ACC112 (cell line): ENCODE data around the gene TBX15.
A peak's percentile ranks its signal among the peaks of the same experiment; 100 is the strongest.

ENCODE experiments used
- H2AFZ ChIP-seq: fragments of 200-600 bp; sonication (generic); one replicate; pipeline ENCODE4 v1.6.0; 2017; ENCODE audit warnings: antibody characterized with exemption, low read length; ENCODE audit not compliant: unreplicated experiment
- H3K27ac ChIP-seq: fragments of 200-600 bp; sonication (generic); 2 replicates; pipeline ENCODE4 v1.5.1; 2014; ENCODE audit warnings: low read depth, mild to moderate bottlenecking, antibody characterized with exemption, low read length, moderate library complexity
- H3K27me3 ChIP-seq: fragments of 200-600 bp; sonication (generic); 2 replicates; pipeline ENCODE4 v1.6.1; 2014; ENCODE audit warnings: mild to moderate bottlenecking, antibody characterized with exemption, low read length, moderate library complexity, mixed read lengths; ENCODE audit not compliant: insufficient read depth
- H3K36me3 ChIP-seq: fragments of 200-600 bp; sonication (generic); 2 replicates; pipeline ENCODE4 v1.6.1; 2016; ENCODE audit warnings: mild to moderate bottlenecking, antibody characterized with exemption, low read length, moderate library complexity, mixed read lengths; ENCODE audit not compliant: insufficient read depth
- H3K4me1 ChIP-seq: fragments of 200-600 bp; sonication (generic); one replicate; pipeline ENCODE4 v1.6.1; 2016; ENCODE audit warnings: low read length, mixed read lengths; ENCODE audit not compliant: insufficient read depth, unreplicated experiment, control insufficient read depth
- H3K4me3 ChIP-seq: fragments of 200-600 bp; sonication (generic); 2 replicates; pipeline ENCODE4 v1.5.1; 2014; ENCODE audit warnings: mild to moderate bottlenecking, low read depth, low read length
- H3K79me2 ChIP-seq: fragments of 200-600 bp; sonication (generic); one replicate; pipeline ENCODE4 v1.6.0; 2016; ENCODE audit warnings: low read length; ENCODE audit not compliant: control insufficient read depth, unreplicated experiment, insufficient read depth

The TBX15 gene

GRCh38 chr1:118944133-118944532 is 44.0 kb downstream of the TBX15 start:
- Histone ChIP-seq H3K4me3 (no peak overlapping the region), H3K4me1 (peaks cover 47% of the 10 kb centered on the region), H3K79me2 (peaks cover 36% of the 10 kb centered on the region), H2AFZ (no peak overlapping the region), H3K36me3 (no peaks in the 10 kb centered on the region), H3K27ac (peak overlapping the region; percentile 32), H3K27me3 (no peaks in the 10 kb centered on the region)

- Histone ChIP-seq H3K79me2 (peaks cover 51% of the 10 kb centered on the region), H3K27me3 (no peaks in the 10 kb centered on the region), H3K27ac (no peak overlapping the region), H3K4me1 (peaks cover 22% of the 10 kb centered on the region), H2AFZ (no peak overlapping the region), H3K4me3 (no peak overlapping the region), H3K36me3 (no peaks in the 10 kb centered on the region)
These were observed 47.2 kb downstream of the TBX15 start for GRCh38 chr1:118940957-118941356.

GRCh38 chr1:118937413-118938072 is 50.6 kb downstream of the TBX15 start:
- Histone ChIP-seq H3K27ac (no peak overlapping the region), H3K36me3 (no peaks in the 10 kb centered on the region), H3K4me1 (peaks cover 14% of the 10 kb centered on the region), H3K4me3 (no peak overlapping the region), H3K27me3 (no peaks in the 10 kb centered on the region), H3K79me2 (peaks cover 43% of the 10 kb centered on the region), H2AFZ (no peak overlapping the region)

GRCh38 chr1:118934706-118935105 is 53.4 kb downstream of the TBX15 start:
- no peaks in the 10 kb centered on the region for H3K27me3 ChIP-seq
- 0 out of 2 replicates have a peak overlapping the region, but pooled peaks have one; percentile 14 for H3K27ac ChIP-seq
- H3K79me2 ChIP-seq = peaks cover 34% of the 10 kb centered on the region
- peaks cover 14% of the 10 kb centered on the region for H3K4me1 ChIP-seq
- H3K36me3 ChIP-seq = 0 out of 2 replicates have a peak, but pooled peaks cover 9% of the 10 kb centered on the region
- no peak overlapping the region for H3K4me3 ChIP-seq
- no peak overlapping the region for H2AFZ ChIP-seq

GRCh38 chr1:118933051-118933781 is 54.9 kb downstream of the TBX15 start:
- Histone ChIP-seq H3K27ac (no peak overlapping the region), H3K4me3 (no peak overlapping the region), H3K79me2 (peaks cover 32% of the 10 kb centered on the region)

GRCh38 chr1:118931876-118932275 is 56.3 kb downstream of the TBX15 start:
- H3K4me1 ChIP-seq = peaks cover 14% of the 10 kb centered on the region
- no peak overlapping the region for H3K4me3 ChIP-seq
- H3K27me3 ChIP-seq = no peaks in the 10 kb centered on the region
- peaks cover 22% of the 10 kb centered on the region for H3K79me2 ChIP-seq
- peaks cover 17% of the 10 kb centered on the region; the same call in 1 of the 2 replicates for H3K36me3 ChIP-seq
- no peak overlapping the region for H3K27ac ChIP-seq
- H2AFZ ChIP-seq = no peak overlapping the region

More at GRCh38 chr1:118933051-118933781, 54.9 kb downstream of the TBX15 start:
- Histone ChIP-seq H3K36me3 (peaks cover 16% of the 10 kb centered on the region; the same call in 1 of the 2 replicates), H3K27me3 (no peaks in the 10 kb centered on the region), H3K4me1 (peaks cover 14% of the 10 kb centered on the region), H2AFZ (no peak overlapping the region)

- Histone ChIP-seq H3K4me3 (no peak overlapping the region), H3K36me3 (peaks cover 27% of the 10 kb centered on the region), H3K27ac (no peak overlapping the region), H2AFZ (no peak overlapping the region), H3K27me3 (no peaks in the 10 kb centered on the region), H3K79me2 (peaks cover 9% of the 10 kb centered on the region), H3K4me1 (no peaks in the 10 kb centered on the region)
These were observed 59.2 kb downstream of the TBX15 start for GRCh38 chr1:118928739-118929554.

- peaks cover 1% of the 10 kb centered on the region for H3K79me2 ChIP-seq
- H3K4me1 ChIP-seq = no peaks in the 10 kb centered on the region
- no peak overlapping the region for H3K27ac ChIP-seq
- no peak overlapping the region for H2AFZ ChIP-seq
- no peak overlapping the region for H3K4me3 ChIP-seq
- peaks cover 40% of the 10 kb centered on the region for H3K36me3 ChIP-seq
- no peaks in the 10 kb centered on the region for H3K27me3 ChIP-seq
These were observed 60.5 kb downstream of the TBX15 start for GRCh38 chr1:118927427-118928187.

GRCh38 chr1:118926261-118926660 is 61.9 kb downstream of the TBX15 start:
- H3K27me3 ChIP-seq = no peaks in the 10 kb centered on the region
- H2AFZ ChIP-seq = no peak overlapping the region
- no peak overlapping the region for H3K27ac ChIP-seq
- H3K4me1 ChIP-seq = no peaks in the 10 kb centered on the region
- peaks cover 46% of the 10 kb centered on the region for H3K36me3 ChIP-seq
- no peaks in the 10 kb centered on the region for H3K79me2 ChIP-seq
- no peak overlapping the region for H3K4me3 ChIP-seq

- Histone ChIP-seq H3K36me3 (peaks cover 40% of the 10 kb centered on the region), H2AFZ (no peak overlapping the region), H3K27me3 (no peaks in the 10 kb centered on the region)
These were observed 62.5 kb downstream of the TBX15 start for GRCh38 chr1:118925651-118926050.

More at GRCh38 chr1:118925651-118926050, 62.5 kb downstream of the TBX15 start:
- no peaks in the 10 kb centered on the region for H3K79me2 ChIP-seq
- H3K4me1 ChIP-seq = no peaks in the 10 kb centered on the region
- no peak overlapping the region for H3K27ac ChIP-seq
- H3K4me3 ChIP-seq = no peak overlapping the region
